GM21526 (cell line): ENCODE data around the gene IGLON5.

ENCODE experiments used
- ATAC-seq: cut with Tn5 transposase; IDR thresholded peaks from one replicate; pipeline ENCODE4 v1.9.1; 2021; ENCODE audit warnings: moderate library complexity; ENCODE audit not compliant: unreplicated experiment, low FRiP score

The IGLON5 gene

DNA sequence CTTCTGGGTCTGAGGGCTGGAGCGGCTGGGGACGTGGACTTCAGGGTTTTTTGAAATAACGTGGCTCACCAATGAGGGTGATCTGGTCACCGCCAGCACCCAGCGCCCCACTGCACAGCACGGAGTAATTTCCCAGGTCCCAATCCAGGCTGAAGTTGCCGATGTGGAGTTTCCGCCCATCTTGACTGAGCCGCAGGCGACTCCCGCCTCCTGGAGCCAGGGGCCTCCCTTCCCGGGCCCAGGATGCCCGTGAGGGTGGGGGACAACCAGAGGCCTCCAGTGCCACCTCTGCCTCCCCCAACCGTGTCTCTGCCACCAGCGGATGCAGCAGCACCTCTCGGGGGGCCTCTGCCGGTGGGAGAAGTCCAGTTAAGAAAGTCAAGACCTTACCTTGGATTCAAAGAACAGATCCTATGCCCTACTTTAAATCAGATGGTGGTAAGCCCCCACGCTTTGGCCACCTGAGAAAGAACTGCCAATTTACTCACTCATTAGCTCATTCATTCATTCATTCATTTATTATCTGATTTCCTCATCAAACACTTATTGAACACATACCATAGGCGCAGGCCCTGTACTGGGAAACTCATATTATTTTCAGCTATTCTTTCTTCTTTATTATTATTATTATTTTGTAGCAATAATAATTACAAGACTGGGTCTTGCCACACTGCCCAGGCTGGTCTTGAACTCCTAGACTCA lies 26.6 kb downstream of the IGLON5 start:
- ATAC-seq = no peak

- ATAC-seq = peak; percentile 48
These were observed 27.3 kb downstream of the IGLON5 start for GRCh38 chr19:51338563-51339312.

DNA sequence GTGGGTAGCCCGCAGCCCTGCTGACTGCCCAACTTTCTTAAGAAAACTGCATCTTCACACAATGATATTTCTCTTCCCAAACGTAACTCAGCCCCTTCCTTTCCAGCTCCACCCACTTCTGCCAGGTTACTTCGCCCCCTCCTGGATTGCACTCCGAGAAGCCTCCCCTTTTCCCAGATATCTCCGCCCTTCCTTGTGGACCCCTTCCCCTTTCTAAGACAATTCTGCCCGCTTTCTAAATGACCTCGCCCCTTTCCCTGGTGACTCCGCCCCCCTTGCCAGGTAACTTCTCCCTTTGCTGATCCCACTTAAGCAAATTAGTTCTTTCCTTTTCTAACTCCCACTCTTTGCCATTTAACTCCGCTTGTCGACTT lies 27.9 kb downstream of the IGLON5 start:
- peak; percentile 1 for ATAC-seq

DNA sequence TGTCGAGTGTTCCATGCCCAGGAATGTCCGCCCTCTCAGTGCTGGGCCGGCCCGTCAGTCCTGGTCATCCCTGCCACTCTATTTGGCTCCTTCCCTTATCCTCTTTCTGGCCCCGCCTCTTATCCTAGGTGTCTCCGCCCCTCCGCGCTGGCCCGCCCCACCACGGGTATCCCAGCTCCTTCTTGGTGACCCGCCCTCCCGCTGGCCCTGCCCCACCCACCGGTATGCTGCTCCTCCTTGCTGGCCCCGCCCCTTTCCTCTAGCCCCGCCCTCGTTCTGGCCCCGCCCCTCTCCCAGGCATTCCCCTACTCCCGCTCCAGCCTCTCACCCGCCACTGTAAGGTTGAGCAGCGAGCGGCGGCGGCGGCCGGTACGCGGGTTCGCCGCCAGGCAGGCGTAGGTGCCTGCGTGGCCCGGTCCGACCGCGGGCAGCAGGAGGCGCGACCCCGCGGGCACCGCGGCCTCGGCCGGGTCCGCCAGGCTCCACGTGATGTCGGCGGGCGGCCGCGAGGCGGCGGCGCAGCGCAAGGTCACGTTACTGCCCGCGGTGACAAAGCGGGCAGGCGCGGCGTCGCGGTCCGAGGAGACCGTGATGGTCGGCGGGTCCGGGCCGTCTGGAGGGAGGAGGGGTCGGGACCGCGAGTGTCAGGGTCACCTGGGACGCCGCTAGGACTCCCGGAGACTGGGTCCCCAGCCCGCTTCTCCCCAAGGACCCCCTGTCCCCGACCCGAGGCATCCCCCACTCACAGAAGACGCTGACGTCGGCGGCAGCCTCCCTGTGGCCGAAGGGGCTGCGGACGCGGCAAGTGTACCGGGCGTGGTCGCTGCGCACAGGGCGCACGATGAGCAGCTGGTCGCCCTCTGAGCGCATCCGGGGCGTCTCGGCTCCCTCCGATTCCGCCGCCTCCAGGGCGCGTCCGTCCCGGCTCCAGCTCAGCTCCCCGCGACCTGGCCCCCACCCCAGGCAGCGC lies 28.5 kb downstream of the IGLON5 start:
- ATAC-seq = peak; percentile 49

- no peak for ATAC-seq
These were observed 29.6 kb downstream of the IGLON5 start for GRCh38 chr19:51341066-51341465.

DNA sequence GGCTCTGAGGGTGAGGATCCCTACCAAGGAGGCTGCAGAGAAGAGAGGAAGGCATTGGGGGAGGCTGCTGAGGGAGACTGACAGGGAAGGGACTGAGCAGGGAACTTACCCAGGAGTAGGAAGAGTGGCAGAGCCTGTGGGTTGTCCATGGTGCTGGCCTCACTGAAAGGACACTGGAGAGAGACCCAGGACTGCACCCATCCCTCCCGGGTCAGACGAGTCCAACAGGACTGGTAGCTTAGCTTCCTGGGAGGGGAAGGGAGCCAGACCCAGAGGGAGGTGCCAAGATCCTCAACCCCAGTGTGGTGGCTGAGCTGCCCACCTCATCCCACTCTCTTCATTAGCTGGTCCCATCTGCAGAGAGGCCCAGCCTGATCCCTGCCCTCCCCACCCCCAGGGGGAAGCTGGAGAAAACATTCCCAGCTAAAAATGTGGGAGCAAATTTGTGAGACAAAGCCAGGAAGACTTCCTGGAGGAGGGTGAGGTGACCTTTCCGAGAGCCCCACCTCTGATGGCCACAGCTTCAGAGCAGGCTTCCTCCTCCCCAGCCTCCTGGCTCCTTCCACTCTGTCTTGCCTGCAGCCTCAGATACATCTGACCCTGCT lies 30.6 kb downstream of the IGLON5 start, which contains the start of gene VSIG10L:
TSS of gene VSIG10L (minus strand) at position 164 of the 605 bp plus-strand sequence. CDS start at position 149, 15 bp downstream.
- no peak for ATAC-seq

GRCh38 chr19:51342631-51343569 lies 31.5 kb downstream of the IGLON5 start:
- no peak for ATAC-seq

DNA sequence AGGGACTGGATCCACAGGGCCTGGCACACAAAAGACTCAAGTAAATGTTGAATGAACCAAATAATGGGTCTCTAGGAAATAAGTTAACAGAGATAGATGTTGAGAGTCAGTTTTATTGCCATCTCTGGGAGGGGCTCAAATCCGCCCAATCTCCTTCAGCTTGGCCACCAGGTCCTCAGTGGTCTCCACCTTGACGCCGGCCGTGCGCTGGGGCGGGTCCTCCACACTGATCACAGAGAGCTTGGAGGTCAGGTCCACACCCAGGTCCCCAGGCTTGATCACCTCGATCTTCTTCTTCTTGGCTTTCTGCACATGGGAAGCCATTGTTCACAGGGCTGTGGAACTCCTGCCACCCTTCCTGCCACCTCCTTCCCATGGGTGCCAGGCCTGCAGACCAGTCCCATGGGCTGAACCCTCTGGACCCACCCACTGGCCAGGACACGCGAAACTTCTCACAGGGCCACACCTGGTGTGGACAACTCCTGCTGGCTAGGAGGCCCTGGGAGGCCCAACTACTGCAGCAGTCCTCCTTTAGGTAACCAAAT lies 33.7 kb downstream of the IGLON5 start:
- no peak for ATAC-seq

DNA sequence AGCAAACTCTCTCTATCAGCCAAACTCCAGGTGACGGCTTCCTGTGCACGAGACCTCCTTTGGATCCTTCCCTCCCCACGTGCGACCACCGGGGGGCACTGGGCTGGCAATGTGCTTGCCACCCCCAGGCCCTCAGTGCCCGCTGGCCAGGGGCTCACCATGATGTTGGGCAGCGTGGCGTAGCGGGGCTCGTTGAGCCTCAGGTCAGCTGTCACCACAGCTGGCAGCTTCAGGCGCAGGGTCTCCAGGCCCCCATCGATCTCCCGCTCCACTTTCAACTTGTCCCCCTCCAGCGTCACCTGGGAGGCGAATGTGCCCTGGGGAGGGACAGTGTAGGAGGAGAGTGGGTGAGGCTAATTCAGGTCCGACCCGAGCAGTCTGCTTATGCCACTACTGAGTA lies 35.3 kb downstream of the IGLON5 start:
- no peak for ATAC-seq

- no peak for ATAC-seq
These were observed 35.9 kb downstream of the IGLON5 start for GRCh38 chr19:51347209-51347928.

DNA sequence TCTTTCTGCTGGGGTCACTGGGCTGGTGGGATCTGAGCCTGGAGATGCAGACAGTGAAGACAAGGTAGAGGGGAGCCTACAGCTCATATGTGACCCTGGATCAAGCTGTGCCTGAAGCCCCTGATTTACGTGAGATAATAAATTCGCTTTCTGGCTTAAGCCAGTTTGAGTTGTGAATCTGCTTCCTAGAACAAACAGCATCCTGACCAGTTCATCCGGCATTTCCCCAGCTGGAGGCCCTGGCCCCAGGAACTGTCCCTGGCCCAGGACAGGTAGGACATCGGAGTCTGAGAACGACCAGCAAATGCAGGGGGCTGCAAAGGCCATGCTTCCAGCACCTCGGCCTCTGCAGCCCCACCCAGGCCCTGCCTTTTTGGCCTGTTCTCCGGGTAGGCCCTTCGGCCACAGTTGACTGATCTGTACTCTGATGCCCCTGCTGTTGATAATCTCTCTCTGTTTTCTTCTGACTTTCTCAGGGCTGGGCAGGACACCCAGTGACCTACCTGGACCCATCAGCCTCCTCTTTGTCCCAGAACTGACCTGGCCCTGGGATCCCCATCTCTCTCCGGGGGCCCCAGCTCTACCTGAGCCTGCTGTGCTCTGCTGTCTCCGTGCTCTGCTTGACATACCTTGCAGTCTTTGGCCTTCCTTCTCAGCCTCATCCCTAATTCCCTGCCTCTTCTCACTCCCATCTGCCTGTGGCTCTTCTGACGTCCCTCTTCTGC lies 40.0 kb downstream of the IGLON5 start:
- ATAC-seq = no peak

DNA sequence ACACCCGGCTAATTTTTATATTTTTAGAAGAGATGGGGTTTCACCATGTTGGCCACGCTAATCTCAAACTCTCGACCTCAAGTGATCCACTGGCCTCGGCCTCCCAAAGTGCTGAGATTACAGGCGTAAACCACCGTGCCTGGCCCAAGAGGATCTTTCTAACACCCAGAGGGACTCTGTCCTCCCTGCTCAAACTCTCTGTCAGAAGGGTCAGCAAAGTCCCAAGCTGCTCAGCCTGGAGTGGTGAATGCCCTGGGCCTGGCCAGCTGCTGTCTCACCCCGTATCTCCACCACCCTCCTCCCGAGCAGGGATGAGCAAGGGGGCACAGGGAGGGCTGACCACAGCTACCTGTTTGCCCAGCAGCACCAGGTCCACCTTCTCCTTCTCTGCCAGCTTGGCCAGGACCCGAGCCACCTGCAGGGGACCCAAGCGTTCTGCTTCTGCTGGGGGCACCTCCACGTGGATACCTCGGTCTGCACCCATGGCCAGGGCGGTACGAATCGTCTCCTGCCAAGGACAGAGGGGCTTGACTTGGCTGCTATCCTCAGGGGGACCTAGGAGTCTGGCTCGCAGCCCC lies 41.4 kb downstream of the IGLON5 start:
- no peak for ATAC-seq

DNA sequence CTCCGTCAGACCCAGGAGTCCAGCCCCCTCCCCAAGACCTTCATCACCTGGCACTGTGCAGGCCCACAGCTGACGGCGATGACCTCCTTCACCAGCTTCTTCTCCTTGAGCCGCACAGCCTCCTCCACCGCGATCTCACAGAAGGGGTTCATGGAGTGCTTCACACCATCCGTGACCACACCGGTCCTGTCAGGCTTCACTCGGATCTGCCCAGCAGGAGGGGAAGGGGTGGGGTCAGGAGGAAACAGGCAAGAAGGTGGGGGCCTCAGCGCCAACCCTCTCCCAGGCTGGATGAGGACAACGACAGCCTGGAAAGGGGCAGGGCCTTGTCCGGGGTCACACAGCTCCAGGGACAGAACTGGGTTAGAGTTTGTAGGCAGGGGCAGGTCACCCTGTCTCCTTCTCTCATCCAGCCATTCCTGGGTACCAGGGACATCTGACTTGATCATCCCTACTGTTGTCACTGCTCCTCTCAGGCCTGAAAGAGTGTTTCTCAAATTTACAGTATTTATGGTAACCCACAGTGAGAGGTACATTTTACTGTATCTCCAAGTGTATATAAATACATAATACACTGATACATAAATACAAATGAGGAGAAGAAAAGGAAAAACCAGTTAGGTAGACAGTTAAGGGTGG lies 42.8 kb downstream of the IGLON5 start:
- ATAC-seq = no peak

- no peak for ATAC-seq
These were observed 43.3 kb downstream of the IGLON5 start for GRCh38 chr19:51354742-51355148.

DNA sequence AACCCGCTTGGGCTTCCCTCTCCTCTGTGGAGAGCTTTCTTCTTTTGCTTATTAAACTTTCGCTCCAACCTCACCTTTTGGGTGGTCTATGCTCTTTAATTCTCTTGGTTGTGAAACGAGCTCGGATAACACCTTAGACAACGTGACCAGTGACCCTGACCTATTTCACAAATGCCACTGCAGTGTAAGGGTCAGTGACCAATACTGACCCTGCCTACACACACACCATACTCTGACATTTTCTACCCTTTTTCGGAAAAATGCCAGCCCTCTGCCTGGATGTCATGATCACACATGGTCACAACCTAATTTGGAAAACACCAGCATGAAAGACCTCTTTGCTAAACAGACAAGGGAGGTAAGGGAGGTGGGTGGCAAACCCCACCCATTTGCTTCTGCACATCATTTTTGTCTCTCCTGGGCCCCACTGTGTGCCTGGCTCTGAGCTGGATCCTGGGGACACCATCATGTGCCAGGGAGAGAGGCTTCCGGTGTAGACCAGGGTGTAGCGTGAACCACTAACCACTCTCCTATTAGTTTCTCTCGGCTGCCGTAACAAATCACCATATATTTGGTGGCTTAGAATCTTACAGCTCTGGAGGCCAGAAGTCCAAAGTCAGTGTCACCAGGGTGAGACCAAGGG lies 44.8 kb downstream of the IGLON5 start:
- no peak for ATAC-seq

DNA sequence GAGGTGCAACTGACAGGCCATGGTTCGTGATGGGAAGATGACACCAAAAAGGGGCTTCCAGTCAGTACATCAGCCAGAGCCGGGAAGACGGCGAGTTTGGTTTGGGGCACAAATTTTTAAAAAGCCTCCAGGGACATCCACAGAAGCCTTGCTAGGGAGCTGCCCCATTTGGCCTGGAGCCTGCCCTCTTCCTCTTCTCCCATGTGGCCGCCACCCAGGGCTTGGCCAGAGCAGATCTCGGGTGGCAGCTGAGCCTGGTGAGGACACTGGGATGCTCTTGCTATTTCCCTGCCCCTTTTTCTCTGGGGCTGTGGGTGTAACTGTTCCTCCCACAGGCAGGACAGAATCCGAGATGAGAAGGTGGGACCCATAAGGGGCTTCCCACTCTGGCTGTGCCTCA lies 46.5 kb downstream of the IGLON5 start:
- ATAC-seq = no peak

GRCh38 chr19:51359294-51359693 lies 47.9 kb downstream of the IGLON5 start:
- ATAC-seq = no peak
